Activated T-helper 1 cell treated with anti-CD3 and anti-CD28 coated beads, Interleukin-2, amount 50 U/mL, for 16 hours (primary cell): ENCODE measurements around the gene CD300LF.

ENCODE experiments used
- DNase-seq, 2 donors: peaks; one replicate each; pipeline ENCODE4 v3.0.0-alpha.2; 2020; ENCODE audit warnings: low read depth in 1 of 2, low spot score in 1 of 2

CD300LF gene

GRCh38 chr17:74712756-74713155, at the start of gene CD300LF:
Gene CD300LF, minus strand, starts transcription at chr17:74712923. Its CDS starts 57 bp downstream, at chr17:74712866.
- no peak for DNase-seq

- no peak for DNase-seq
Observed at GRCh38 chr17:74761931-74762330, 49.2 kb upstream of the CD300LF start.

GRCh38 chr17:74761419-74761818, 48.7 kb upstream of the CD300LF start:
- no peak for DNase-seq

DNA sequence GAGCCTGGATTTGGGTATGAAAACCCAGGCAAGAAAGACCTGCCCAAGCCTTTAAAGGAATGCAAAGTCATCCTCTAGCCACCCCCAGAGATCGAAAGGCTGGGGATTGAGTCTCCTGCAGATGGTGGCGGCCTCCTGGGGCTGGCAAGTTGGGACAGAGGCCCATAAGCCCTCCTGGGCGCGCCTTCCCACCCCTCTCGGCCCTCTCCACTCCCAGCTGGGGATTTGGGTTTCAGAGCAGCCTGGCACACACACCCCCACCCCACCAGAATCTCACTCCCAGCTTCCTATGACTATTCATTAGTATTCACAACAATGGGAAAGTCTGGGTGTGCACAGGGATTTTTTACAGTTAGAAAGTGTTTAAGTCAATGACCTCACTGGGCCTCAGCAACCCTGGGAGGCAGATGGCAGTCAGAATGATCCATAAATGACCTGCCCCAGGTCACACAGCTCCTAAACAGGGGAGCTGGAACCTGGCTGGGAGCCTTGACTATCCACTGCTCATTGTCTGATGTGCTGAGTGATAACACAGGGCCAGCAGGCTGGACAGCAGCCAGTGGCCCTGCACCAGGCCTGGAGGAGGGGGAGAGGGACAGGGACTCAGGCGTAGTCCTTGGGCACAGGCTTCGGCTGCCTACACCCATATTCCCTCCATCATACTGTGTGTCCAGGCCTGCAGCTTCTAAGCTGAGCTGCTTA, 47.8 kb upstream of the CD300LF start:
- no peak for DNase-seq

- DNase-seq, result no peak
Observed at GRCh38 chr17:74759941-74760340, 47.2 kb upstream of the CD300LF start.

GRCh38 chr17:74759243-74759801, 46.6 kb upstream of the CD300LF start:
- DNase-seq, result no peak

GRCh38 chr17:74758848-74759168, 46.1 kb upstream of the CD300LF start:
- no peak for DNase-seq

GRCh38 chr17:74757931-74758847, 45.5 kb upstream of the CD300LF start:
- no peak for DNase-seq

- no peak for DNase-seq
Observed at GRCh38 chr17:74757502-74757901, 44.8 kb upstream of the CD300LF start.

DNA sequence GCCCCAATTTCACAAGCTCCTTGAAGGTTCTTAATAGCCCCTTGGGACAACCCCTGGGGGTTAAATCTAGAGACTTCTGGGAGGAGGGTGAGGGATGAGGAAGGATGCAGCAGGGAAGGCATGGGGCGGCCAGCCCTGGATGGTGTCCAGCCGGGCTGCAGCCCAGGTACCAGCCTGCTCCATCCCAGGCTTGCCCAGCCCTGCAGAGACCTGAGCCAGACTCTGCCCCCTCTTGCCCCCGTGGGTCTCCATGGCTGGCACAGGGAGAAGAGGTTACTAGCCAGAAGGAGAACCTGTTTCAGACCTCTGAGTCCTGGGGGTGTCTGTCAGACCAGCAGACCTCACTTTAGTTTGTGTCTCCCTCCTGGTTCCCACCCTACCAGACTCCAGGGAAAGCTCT, 44.2 kb upstream of the CD300LF start:
- no peak for DNase-seq

GRCh38 chr17:74755533-74755932, 42.8 kb upstream of the CD300LF start:
- DNase-seq, result no peak

GRCh38 chr17:74754832-74755231, 42.1 kb upstream of the CD300LF start:
- DNase-seq, result no peak

- no peak for DNase-seq
Observed at GRCh38 chr17:74752822-74753401, 40.2 kb upstream of the CD300LF start.

GRCh38 chr17:74752415-74752814, 39.7 kb upstream of the CD300LF start:
- no peak for DNase-seq

GRCh38 chr17:74750327-74751069, 37.8 kb upstream of the CD300LF start:
- no peak for DNase-seq

- DNase-seq, result no peak
Observed at GRCh38 chr17:74750039-74750326, 37.3 kb upstream of the CD300LF start.

DNA sequence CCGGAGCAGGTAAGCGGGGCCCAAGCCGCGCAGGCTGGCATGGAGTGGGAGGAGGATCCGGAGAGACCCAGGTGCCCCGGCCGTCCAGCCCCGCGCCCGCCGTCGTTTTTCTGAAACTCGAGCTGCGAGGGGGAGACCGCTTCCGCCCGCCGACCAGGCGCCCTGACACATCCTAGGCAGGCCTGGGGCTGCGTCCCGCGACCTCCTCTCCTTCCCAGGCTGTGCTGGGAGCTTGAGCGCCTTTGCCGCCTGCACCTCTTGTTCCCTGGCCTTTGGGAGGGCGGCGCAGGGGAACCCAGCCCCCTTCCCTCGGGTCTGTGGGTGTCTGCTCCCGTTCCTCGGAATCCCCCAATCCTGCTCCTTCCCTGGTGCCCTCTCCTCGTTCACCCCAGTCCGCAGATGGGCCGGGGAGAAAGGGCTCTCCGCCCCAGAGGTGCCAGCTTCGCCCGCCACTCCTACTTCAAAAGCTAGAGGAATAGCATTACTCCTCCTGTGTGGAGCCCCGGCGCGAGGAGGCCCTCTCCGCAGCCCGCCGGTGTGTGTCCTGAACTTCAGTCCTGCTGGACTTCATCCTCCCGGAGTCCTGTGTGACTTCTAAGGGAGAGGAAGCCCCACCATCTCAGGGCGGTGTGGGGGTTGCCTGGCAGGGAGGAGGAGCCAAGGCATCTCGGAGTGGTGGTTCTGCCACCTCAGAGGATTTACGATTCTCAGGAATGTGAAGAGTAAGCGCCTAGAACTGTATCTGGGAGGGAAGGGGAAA, 36.7 kb upstream of the CD300LF start:
- DNase-seq, result no peak

DNA sequence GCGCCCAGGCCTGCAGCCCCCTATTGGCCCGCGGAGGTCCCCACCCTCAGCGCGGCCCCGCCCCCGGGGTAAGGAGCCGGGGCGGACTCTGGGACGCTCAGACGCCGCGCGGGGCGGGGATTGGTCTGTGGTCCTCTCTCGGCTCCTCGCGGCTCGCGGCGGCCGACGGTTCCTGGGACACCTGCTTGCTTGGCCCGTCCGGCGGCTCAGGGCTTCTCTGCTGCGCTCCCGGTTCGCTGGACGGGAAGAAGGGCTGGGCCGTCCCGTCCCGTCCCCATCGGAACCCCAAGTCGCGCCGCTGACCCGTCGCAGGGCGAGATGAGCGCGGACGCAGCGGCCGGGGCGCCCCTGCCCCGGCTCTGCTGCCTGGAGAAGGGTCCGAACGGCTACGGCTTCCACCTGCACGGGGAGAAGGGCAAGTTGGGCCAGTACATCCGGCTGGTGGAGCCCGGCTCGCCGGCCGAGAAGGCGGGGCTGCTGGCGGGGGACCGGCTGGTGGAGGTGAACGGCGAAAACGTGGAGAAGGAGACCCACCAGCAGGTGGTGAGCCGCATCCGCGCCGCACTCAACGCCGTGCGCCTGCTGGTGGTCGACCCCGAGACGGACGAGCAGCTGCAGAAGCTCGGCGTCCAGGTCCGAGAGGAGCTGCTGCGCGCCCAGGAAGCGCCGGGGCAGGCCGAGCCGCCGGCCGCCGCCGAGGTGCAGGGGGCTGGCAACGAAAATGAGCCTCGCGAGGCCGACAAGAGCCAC, 36.0 kb upstream of the CD300LF start, which contains the start of gene NHERF1:
Gene NHERF1, plus strand, starts transcription at position 100 of the 750 bp plus-strand sequence. Its CDS starts 219 bp downstream, at position 319.
- DNase-seq, result peak; percentile 87 to 95

GRCh38 chr17:74748279-74748528, 35.5 kb upstream of the CD300LF start:
- no peak for DNase-seq

DNA sequence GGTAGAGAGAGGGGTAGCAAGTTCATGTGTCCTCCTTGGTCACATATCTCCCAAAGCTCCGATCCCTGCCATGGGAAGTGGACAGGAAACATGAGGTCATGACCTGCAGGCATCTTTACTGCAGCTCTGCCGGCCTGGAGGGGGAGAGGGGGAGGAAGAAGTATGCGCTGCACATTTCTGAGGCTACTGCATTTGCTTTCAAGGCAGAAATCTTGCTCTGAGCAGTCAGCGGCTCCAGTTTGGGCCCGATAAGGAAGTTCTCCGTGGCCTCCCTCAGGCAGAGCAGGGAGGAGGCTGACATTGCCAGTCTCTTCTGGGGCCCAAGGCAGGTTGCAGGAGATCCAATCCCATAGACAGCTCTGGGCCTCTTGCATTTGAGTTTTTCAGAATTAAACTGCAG, 34.2 kb upstream of the CD300LF start:
- DNase-seq, result no peak
